Caco-2 (cell line): ENCODE results near the gene LEO1. TPM values are rescaled to one million over a fixed set of nuclear protein-coding genes. Genes with fewer than 3 reads are reported as not detected.

Experiments used
- BruUV-seq: library from RNA; stranded (reverse); fragments of 400-500 nt; replicated peaks from 2 replicates; lab custom pipeline; 2021; lab: Mats Ljungman, UMichigan
- CTCF ChIA-PET: fragments of 300-600 bp; sonication (Branson Sonifier 250); formaldehyde crosslinking; loops from one replicate; lab custom pipeline; 2022; ENCODE audit warnings: antibody characterized with exemption; lab: Charles Lee
- POLR2A ChIA-PET: fragments of 300-600 bp; sonication (Branson Sonifier 250); formaldehyde crosslinking; loops from one replicate; lab custom pipeline; 2022; ENCODE audit warnings: antibody characterized with exemption; lab: Charles Lee
- DNase-seq, 2 experiments: peaks; one replicate each; pipeline versions ENCODE4 v3.0.0 to v3.0.0-alpha.2; 2020 to 2022
- H3K27me3 ChIP-seq: replicated peaks from 2 replicates; pipeline ENCODE4 v1.6.0; 2011; ENCODE audit warnings: low read length; ENCODE audit not compliant: control insufficient read depth, insufficient read depth
- H3K36me3 ChIP-seq: 2 replicates; pipeline ENCODE4 v1.5.1; 2011; ENCODE audit warnings: low read length; ENCODE audit not compliant: control insufficient read depth, insufficient read depth
- H3K4me1 ChIP-seq: fragments of 250-450 bp; sonication (Bioruptor Pico); 2 replicates; pipeline ENCODE4 v1.5.1; 2020; ENCODE audit warnings: mild to moderate bottlenecking
- H3K4me3 ChIP-seq: 2 replicates; pipeline ENCODE4 v1.5.1; 2011; ENCODE audit warnings: low read depth, mild to moderate bottlenecking, control low read depth, low read length
- H3K9me3 ChIP-seq: fragments of 250-450 bp; sonication (Bioruptor Pico); 2 replicates; pipeline ENCODE4 v1.5.1; 2020; ENCODE audit warnings: mild to moderate bottlenecking, moderate library complexity
- H3K27ac Mint-ChIP-seq: one replicate; pipeline ENCODE4 v1.8.0; 2022; ENCODE audit warnings: mixed read lengths; ENCODE audit not compliant: unreplicated experiment
- H3K27me3 Mint-ChIP-seq: one replicate; pipeline ENCODE4 v1.8.0; 2022; ENCODE audit warnings: mixed read lengths; ENCODE audit not compliant: insufficient read depth, unreplicated experiment
- H3K36me3 Mint-ChIP-seq: one replicate; pipeline ENCODE4 v1.8.0; 2022; ENCODE audit warnings: mild to moderate bottlenecking, mixed read lengths; ENCODE audit not compliant: insufficient read depth, unreplicated experiment
- H3K4me1 Mint-ChIP-seq: one replicate; pipeline ENCODE4 v1.8.0; 2022; ENCODE audit warnings: low read depth, mixed read lengths; ENCODE audit not compliant: unreplicated experiment
- H3K4me3 Mint-ChIP-seq: one replicate; pipeline ENCODE4 v1.8.0; 2022; ENCODE audit warnings: mild to moderate bottlenecking, moderate library complexity, mixed read lengths; ENCODE audit not compliant: unreplicated experiment
- H3K9me3 Mint-ChIP-seq: one replicate; pipeline ENCODE4 v1.8.0; 2022; ENCODE audit warnings: mixed read lengths; ENCODE audit not compliant: unreplicated experiment
- CTCF ChIP-seq, 2 experiments: fragments of 200-600 bp in 1 of 2; IDR thresholded peaks; 1 replicate in 1 of 2; 2 replicates in 1 of 2; pipeline versions ENCODE4 v1.5.1 to v1.8.0; 2011 to 2022; ENCODE audit warnings: antibody characterized with exemption in 1 of 2, control low read depth in 1 of 2, inconsistent platforms in 1 of 2, low read depth in 1 of 2, low read length in 1 of 2, mild to moderate bottlenecking in 1 of 2, moderate library complexity in 1 of 2; ENCODE audit not compliant: insufficient read depth in 1 of 2, severe bottlenecking in 1 of 2, unreplicated experiment in 1 of 2
- intact Hi-C: fragments of 100-400 bp; cut with micrococcal nuclease; formaldehyde crosslinking; loops from one replicate; pipeline ENCODE4 v1.10.0; 2022; ENCODE audit not compliant: unreplicated experiment
- total RNA-seq: library from RNA; stranded (reverse); gene quantifications from 2 replicates; pipeline ENCODE4 v1.2.3, GENCODE V29; 2022

Gene LEO1
- total RNA-seq, 1 experiment from 2014 or later, result 30.7 TPM

GRCh38 chr15:52008359-52008697 is 36.8 kb upstream of the LEO1 start:
- CTCF ChIA-PET, result no interaction called here
- Mint-ChIP-seq H3K27me3 (no peaks in the 10 kb centered on the region), H3K9me3 (no peaks in the 10 kb centered on the region), H3K4me3 (no peak overlapping the region), H3K4me1 (no peaks in the 10 kb centered on the region), H3K27ac (no peak overlapping the region), H3K36me3 (no peaks in the 10 kb centered on the region)
- Histone ChIP-seq H3K27me3 (no peaks in the 10 kb centered on the region), H3K9me3 (no peaks in the 10 kb centered on the region), H3K4me1 (no peaks in the 10 kb centered on the region), H3K4me3 (no peak overlapping the region), H3K36me3 (no peaks in the 10 kb centered on the region)
- intact Hi-C loops, result no loop called here
- no TSS peak for BruUV-seq
- no peak for DNase-seq
- POLR2A ChIA-PET, result no interaction called here
- TF ChIP-seq CTCF (IDR thresholded peaks at IDR 0.05; ENCODE audit: insufficient read depth in 1 of 2, low read depth in 1 of 2, low read length in 1 of 2, severe bottlenecking in 1 of 2, unreplicated experiment in 1 of 2), result no peak

DNA sequence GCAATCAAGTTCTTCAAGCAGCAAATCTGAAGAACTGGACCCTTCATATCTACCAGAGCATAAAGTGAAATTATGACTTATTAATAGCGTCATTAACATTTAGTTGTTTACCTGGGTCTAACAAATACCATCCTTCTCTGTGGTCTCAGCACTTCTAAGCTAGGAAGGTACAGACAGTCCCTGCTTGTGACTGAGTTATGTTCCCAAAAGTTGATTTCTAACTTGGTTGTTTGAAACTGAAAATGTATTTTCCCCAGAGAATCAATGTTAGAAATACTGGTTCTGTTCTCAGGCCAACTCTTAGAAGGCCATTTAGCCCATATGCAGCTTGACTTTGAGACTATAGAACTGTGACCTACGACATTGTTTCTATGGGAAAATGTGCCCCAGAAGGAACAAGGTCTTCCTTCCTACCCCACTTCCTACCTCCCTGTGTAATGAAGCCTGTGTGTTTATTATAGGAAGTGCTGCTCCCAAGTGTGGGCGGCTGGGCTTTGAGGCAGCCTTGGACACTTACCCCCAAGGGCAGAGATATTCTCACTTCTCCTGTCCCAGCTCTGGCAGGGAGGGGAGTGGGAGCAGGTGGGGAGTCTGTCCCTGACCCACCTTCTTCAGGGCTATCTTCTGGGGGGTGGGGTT is 35.2 kb upstream of the LEO1 start:
- no peak overlapping the region for H3K4me3 Mint-ChIP-seq
- DNase-seq, result no peak
- TF ChIP-seq CTCF (IDR thresholded peaks at IDR 0.05; ENCODE audit: insufficient read depth in 1 of 2, low read depth in 1 of 2, low read length in 1 of 2, severe bottlenecking in 1 of 2, unreplicated experiment in 1 of 2), result no peak
- POLR2A ChIA-PET, result no interaction called here
- intact Hi-C loops, result no loop called here
- CTCF ChIA-PET, result interaction anchor here (0.6 kb wide), 1 partner anchor 118 kb away, joined by 3 read pairs; no protein-coding TSS in a partner anchor
- H3K9me3 ChIP-seq, result no peaks in the 10 kb centered on the region
- no TSS peak for BruUV-seq
- no peaks in the 10 kb centered on the region for H3K27me3 Mint-ChIP-seq
- no peaks in the 10 kb centered on the region for H3K36me3 ChIP-seq
- no peaks in the 10 kb centered on the region for H3K36me3 Mint-ChIP-seq
- H3K4me3 ChIP-seq, result no peak overlapping the region
- H3K27ac Mint-ChIP-seq, result no peak overlapping the region
- no peaks in the 10 kb centered on the region for H3K4me1 ChIP-seq
- no peaks in the 10 kb centered on the region for H3K4me1 Mint-ChIP-seq
- no peaks in the 10 kb centered on the region for H3K27me3 ChIP-seq
- H3K9me3 Mint-ChIP-seq, result no peaks in the 10 kb centered on the region

GRCh38 chr15:52005748-52006701 is 34.4 kb upstream of the LEO1 start:
- Histone ChIP-seq H3K4me3 (no peak overlapping the region), H3K4me1 (no peaks in the 10 kb centered on the region), H3K9me3 (no peaks in the 10 kb centered on the region), H3K36me3 (no peaks in the 10 kb centered on the region), H3K27me3 (no peaks in the 10 kb centered on the region)
- intact Hi-C loops, result no loop called here
- no peak for TF ChIP-seq CTCF (IDR thresholded peaks at IDR 0.05; ENCODE audit: insufficient read depth in 1 of 2, low read depth in 1 of 2, low read length in 1 of 2, severe bottlenecking in 1 of 2, unreplicated experiment in 1 of 2)
- DNase-seq, result no peak
- no TSS peak for BruUV-seq
- H3K4me3 Mint-ChIP-seq, result no peak overlapping the region
- no peaks in the 10 kb centered on the region for H3K27me3 Mint-ChIP-seq
- no peak overlapping the region for H3K27ac Mint-ChIP-seq
- H3K36me3 Mint-ChIP-seq, result no peaks in the 10 kb centered on the region
- H3K4me1 Mint-ChIP-seq, result no peaks in the 10 kb centered on the region
- POLR2A ChIA-PET, result no interaction called here
- no peaks in the 10 kb centered on the region for H3K9me3 Mint-ChIP-seq
- CTCF ChIA-PET, result no interaction called here
